H1 (cell line): ENCODE results near the gene AVPR1B. TPM values are rescaled to one million over a fixed set of nuclear protein-coding genes. Genes with fewer than 3 reads are reported as not detected.

ENCODE experiments used
- KDM1A ChIP-seq: fragments of 200-600, 300-600 bp; sonication (generic); IDR thresholded peaks from 2 replicates; pipeline ENCODE4 v1.7.1; 2016; ENCODE audit warnings: mild to moderate bottlenecking, low read length, borderline replicate concordance
- TBP ChIP-seq: IDR thresholded peaks from 2 replicates; pipeline ENCODE4 v1.6.1; 2011; ENCODE audit warnings: low read depth, low read length, improper control_type of control experiment
- TEAD4 ChIP-seq: IDR thresholded peaks from 2 replicates; pipeline ENCODE4 v1.6.1; 2012; ENCODE audit warnings: low read depth, low read length, inconsistent platforms, mixed read lengths
- polyA plus RNA-seq, 7 experiments: library from polyadenylated mRNA; depleted of rRNA in 3 of 7; stranded (reverse) in 5 of 7; unstranded in 2 of 7; fragments of >200 nt in 5 of 7; fragments of 200-250 nt in 2 of 7; gene quantifications; 1 replicate in 5 of 7; 2 replicates in 1 of 7; 4 replicates in 1 of 7; pipeline versions ENCODE4 v1.2.1 to v1.2.3, GENCODE V29; 2011 to 2013; ENCODE audit warnings: missing spikeins in 2 of 7, mixed read lengths in 2 of 7
- total RNA-seq: library from RNA; stranded (reverse); fragmentation: NEBNext Ultra II Directional; extraction: Animal tissue kit (Norgen Biotek cat#: 25700); gene quantifications from 2 replicates; pipeline ENCODE4 v1.2.1, GENCODE V29; 2021

The AVPR1B gene
- total and polyA plus RNA-seq, 2 of the 8 experiments (the other 6 are each of a cell fraction or from before 2014, with no cell fraction given) = 0.29 to 0.50 TPM

- TF ChIP-seq TBP (no peak), KDM1A (no peak), TEAD4 (no peak)
Observed at GRCh38 chr1:206100226-206100815, 16.9 kb downstream of the AVPR1B start (continued).
